Measurements from ENCODE around the gene IMMP2L. TPM values are rescaled to one million over a fixed set of nuclear protein-coding genes. Genes with fewer than 3 reads are reported as not detected.

The IMMP2L gene
- total RNA-seq, 4 donors from 2014 or later, result 19.0 to 37.2 (median 21.3) TPM

DNA sequence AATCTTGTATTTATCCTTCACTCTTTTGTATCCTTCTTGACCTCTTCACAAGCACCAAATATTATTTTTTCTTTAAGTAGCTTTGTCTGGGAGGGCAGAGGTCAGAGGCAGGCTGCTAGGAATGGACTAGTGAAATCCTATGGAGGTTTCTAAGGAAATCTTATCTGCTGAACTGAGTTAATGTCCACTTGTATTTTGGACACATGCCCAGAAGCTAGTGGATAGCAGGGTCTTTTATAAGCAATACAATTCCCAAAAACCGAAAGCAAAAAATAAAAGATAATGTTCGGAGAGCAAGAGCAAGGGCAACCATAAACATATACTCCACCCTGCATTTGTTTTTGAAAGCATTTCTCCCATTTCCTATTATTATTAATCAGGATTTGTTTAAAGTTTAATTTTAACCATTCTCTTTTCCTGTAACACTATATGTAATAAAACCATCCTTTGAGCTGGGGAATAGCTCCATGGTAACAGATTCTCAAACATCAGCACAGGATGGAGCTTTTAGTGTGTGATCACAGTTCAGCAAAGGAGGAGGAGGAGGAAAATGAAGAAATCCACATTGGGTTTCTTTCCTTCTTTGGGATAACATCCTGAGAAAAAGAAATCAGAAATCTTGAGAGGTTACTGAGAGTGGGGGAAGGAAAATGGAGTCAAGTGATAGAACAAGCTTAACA, 799.6 kb downstream of the IMMP2L start:
- TF ChIP-seq, protein P1, sequence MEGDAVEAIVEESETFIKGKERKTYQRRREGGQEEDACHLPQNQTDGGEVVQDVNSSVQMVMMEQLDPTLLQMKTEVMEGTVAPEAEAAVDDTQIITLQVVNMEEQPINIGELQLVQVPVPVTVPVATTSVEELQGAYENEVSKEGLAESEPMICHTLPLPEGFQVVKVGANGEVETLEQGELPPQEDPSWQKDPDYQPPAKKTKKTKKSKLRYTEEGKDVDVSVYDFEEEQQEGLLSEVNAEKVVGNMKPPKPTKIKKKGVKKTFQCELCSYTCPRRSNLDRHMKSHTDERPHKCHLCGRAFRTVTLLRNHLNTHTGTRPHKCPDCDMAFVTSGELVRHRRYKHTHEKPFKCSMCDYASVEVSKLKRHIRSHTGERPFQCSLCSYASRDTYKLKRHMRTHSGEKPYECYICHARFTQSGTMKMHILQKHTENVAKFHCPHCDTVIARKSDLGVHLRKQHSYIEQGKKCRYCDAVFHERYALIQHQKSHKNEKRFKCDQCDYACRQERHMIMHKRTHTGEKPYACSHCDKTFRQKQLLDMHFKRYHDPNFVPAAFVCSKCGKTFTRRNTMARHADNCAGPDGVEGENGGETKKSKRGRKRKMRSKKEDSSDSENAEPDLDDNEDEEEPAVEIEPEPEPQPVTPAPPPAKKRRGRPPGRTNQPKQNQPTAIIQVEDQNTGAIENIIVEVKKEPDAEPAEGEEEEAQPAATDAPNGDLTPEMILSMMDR (IDR thresholded peaks at IDR 0.05; ENCODE audit: low read depth), result no peak

DNA sequence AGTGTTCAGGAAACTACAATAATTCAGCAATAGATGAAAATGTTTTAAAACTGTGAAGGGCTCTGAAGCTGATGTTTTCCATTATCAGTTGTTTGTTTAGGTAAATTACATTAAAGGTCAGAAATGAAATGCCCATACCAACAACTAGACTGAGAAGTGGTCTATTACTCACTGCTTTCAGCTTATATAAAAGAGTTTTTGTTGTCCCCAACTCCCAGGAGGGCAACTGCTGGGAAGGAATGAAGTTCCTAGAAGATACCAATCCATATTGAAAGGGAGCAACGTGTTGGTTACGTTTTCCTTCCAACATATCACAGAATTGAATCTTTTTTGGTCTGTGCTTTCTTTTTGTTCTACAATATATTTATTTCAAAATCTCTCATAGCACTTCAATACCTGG, 802.0 kb downstream of the IMMP2L start:
- TF ChIP-seq, protein P1 (IDR thresholded peaks at IDR 0.05; ENCODE audit: low read depth), result no peak

DNA sequence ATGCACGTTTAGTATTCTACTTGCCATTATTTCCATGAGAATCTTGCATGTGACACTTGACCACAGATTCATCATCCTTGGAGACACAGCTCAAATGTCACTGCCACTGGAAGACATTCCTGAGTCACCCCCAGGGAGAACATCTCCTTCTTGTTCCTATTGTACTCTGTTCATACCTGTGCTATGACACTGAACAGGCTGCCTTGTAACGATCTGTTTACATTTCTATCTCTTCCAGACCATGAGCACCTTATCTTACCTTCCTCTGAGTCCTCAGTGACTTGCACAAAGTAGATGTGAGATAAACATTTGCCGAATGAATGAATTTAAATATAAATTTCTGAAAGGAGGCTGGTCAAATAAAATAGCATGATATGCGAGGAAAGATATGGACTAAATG, 803.2 kb downstream of the IMMP2L start:
- TF ChIP-seq, protein P1 (IDR thresholded peaks at IDR 0.05; ENCODE audit: low read depth), result no peak

DNA sequence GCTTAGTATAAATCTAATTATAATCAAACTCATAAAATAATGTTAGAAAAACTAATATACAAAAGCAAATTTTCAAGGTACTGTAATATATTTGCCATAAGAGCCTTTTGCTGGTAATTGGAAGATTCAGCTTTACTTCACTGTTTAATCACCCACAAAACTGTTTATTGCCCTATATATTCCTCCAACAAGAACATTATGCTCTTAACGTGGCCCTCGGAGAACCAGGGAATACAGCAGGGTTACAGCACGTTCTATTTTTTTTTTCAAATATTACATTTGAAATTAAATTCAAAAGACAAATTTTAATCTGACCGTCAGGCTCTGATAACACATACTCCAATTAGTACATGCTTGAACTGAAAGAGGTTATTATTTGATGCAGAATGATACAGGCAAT, 807.6 kb downstream of the IMMP2L start:
- TF ChIP-seq, protein P1 (IDR thresholded peaks at IDR 0.05; ENCODE audit: low read depth), result no peak

DNA sequence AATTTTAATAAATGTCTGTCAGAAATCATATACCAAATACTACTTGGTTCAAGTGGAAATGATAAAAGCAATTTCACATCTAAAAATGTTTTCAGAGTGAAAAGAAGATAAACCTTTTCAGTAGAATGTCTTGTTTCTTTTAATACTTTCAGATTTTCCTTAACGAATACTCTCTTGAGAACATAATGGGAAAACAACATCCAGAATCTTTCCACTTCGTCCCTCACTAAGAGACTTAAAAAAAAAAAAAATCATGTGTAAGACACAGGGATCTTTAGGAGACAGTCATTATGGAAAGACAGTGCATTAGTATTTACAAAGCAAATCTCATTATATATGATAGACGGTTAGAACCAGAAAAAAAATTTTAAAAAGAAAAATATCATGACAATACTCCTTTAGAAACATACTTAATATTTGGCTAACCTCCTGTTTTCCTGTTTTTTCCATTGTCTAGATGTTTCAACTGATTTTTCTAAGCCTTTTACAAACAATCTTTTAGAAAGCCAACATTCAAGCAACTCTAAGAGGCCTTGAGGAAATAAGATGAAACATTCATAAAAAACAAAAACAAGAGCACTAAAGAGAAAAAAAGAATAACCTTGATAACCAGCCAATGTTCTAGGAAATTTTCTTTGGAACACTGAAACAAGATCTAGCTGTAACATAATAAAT, 811.2 kb downstream of the IMMP2L start:
- TF ChIP-seq, protein P1 (IDR thresholded peaks at IDR 0.05; ENCODE audit: low read depth), result no peak

DNA sequence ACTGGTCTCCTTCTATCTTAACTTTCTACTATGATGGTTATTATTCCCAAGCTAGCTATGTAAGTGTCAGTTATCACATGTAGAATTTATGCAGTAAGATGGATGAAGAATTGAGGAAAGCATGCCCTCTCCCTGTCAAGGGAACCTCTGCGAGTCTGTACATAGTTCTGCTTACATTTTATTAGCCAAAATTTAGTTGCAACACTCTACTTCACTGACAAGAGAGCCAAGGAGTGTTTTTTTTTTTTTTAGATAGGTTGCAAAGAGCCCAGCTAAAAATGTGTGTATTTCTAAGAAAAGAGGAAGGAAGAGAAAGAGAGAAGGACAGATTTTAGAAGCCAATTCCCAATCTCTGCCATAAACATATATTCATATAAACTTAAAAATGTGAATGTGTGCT, 829.1 kb downstream of the IMMP2L start:
- TF ChIP-seq, protein P1 (IDR thresholded peaks at IDR 0.05; ENCODE audit: low read depth), result no peak

DNA sequence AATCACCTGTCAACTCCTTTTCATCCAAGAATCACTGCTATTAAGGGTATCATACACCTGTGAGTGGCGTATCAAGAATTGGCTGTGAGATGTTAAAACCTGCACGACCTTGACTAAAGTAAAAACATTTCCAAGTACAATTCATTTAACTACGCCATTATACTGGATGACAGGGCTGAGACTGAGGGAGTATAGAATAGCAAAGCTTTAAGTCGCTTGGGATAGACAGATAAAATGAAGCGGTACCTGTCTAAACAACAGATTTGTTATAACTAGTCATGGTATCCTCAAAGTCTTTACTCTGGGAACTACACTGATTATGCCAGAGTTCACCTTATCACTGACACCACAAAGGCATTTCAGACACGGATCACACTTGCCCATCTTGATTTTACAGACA, 837.5 kb downstream of the IMMP2L start:
- TF ChIP-seq, protein P1 (IDR thresholded peaks at IDR 0.05; ENCODE audit: low read depth), result no peak

Measured in subcutaneous adipose tissue (tissue), 4 donors.